HG02759 (cell line): ENCODE results near the gene NFKBIL1.
A peak's percentile ranks its signal among the peaks of the same experiment; 100 is the strongest.

Experiments used
- ATAC-seq: cut with Tn5 transposase; IDR thresholded peaks from one replicate; pipeline ENCODE4 v1.9.1; 2021; ENCODE audit warnings: mild to moderate bottlenecking, moderate library complexity; ENCODE audit not compliant: unreplicated experiment

Gene NFKBIL1

GRCh38 chr6:31559606-31559957, 12.2 kb downstream of the NFKBIL1 start:
- ATAC-seq = no peak

GRCh38 chr6:31559958-31560696, 12.7 kb downstream of the NFKBIL1 start:
- peak; percentile 68 for ATAC-seq

- ATAC-seq = no peak
Measured at GRCh38 chr6:31560697-31561058, 13.3 kb downstream of the NFKBIL1 start.

GRCh38 chr6:31567531-31568370, 20.3 kb downstream of the NFKBIL1 start:
- ATAC-seq = no peak

- peak; percentile 73 for ATAC-seq
Measured at GRCh38 chr6:31568537-31568961, 21.1 kb downstream of the NFKBIL1 start.

- ATAC-seq = no peak
Measured at GRCh38 chr6:31569861-31570536, 22.6 kb downstream of the NFKBIL1 start.

GRCh38 chr6:31572041-31572911, 24.9 kb downstream of the NFKBIL1 start, which contains the start of gene LTA:
Gene LTA (plus strand): TSS chr6:31572289. CDS start chr6:31572743, 454 bp downstream.
- ATAC-seq = peak; percentile 30

GRCh38 chr6:31573239-31574105, 26.1 kb downstream of the NFKBIL1 start:
- no peak for ATAC-seq

- ATAC-seq = no peak
Measured at GRCh38 chr6:31574106-31575061, 27.0 kb downstream of the NFKBIL1 start.

- ATAC-seq = no peak
Measured at GRCh38 chr6:31575335-31575901, 28.0 kb downstream of the NFKBIL1 start, which contains the start of gene TNF. Gene TNF (plus strand): TSS chr6:31575565. CDS start chr6:31575742, 177 bp downstream.

GRCh38 chr6:31575952-31576685, 28.7 kb downstream of the NFKBIL1 start:
- ATAC-seq = no peak

GRCh38 chr6:31576897-31577578, 29.6 kb downstream of the NFKBIL1 start:
- no peak for ATAC-seq

GRCh38 chr6:31577579-31577966, 30.2 kb downstream of the NFKBIL1 start:
- ATAC-seq = no peak

GRCh38 chr6:31578184-31579118, 31.0 kb downstream of the NFKBIL1 start:
- no peak for ATAC-seq

- no peak for ATAC-seq
Measured at GRCh38 chr6:31579119-31579505, 31.7 kb downstream of the NFKBIL1 start.
